HG02943 (cell line): ENCODE data around the gene TANC1.

Experiments used
- ATAC-seq: cut with Tn5 transposase; IDR thresholded peaks from one replicate; pipeline ENCODE4 v1.9.1; 2021; ENCODE audit warnings: mild to moderate bottlenecking, low read depth, moderate library complexity; ENCODE audit not compliant: unreplicated experiment

TANC1 gene

GRCh38 chr2:158993721-158994587 lies 25.5 kb downstream of the TANC1 start:
- no peak for ATAC-seq

- ATAC-seq: no peak
These were observed 26.7 kb downstream of the TANC1 start for GRCh38 chr2:158994920-158995676.

GRCh38 chr2:158995677-158996049 lies 27.2 kb downstream of the TANC1 start:
- no peak for ATAC-seq

- no peak for ATAC-seq
These were observed 28.0 kb downstream of the TANC1 start for GRCh38 chr2:158996378-158996993.

GRCh38 chr2:158997037-158997790 lies 28.8 kb downstream of the TANC1 start:
- no peak for ATAC-seq

GRCh38 chr2:158998551-158999248 lies 30.3 kb downstream of the TANC1 start:
- ATAC-seq: no peak

- ATAC-seq: no peak
These were observed 31.0 kb downstream of the TANC1 start for GRCh38 chr2:158999458-158999857.

GRCh38 chr2:159000072-159000471 lies 31.6 kb downstream of the TANC1 start:
- no peak for ATAC-seq

- no peak for ATAC-seq
These were observed 34.1 kb downstream of the TANC1 start for GRCh38 chr2:159002462-159003111.

- ATAC-seq: no peak
These were observed 35.1 kb downstream of the TANC1 start for GRCh38 chr2:159003555-159003954.

- ATAC-seq: no peak
These were observed 36.4 kb downstream of the TANC1 start for GRCh38 chr2:159004849-159005248.

GRCh38 chr2:159009940-159010339 lies 41.5 kb downstream of the TANC1 start:
- no peak for ATAC-seq

- no peak for ATAC-seq
These were observed 41.9 kb downstream of the TANC1 start for GRCh38 chr2:159010340-159010739.

- ATAC-seq: no peak
These were observed 42.5 kb downstream of the TANC1 start for GRCh38 chr2:159010963-159011362.

- no peak for ATAC-seq
These were observed 43.7 kb downstream of the TANC1 start for GRCh38 chr2:159012142-159012541.

GRCh38 chr2:159013103-159013502 lies 44.7 kb downstream of the TANC1 start:
- ATAC-seq: no peak

- ATAC-seq: no peak
These were observed 46.7 kb downstream of the TANC1 start for GRCh38 chr2:159015174-159015573.

GRCh38 chr2:159015823-159016222 lies 47.4 kb downstream of the TANC1 start:
- ATAC-seq: no peak

GRCh38 chr2:159017837-159018236 lies 49.4 kb downstream of the TANC1 start:
- ATAC-seq: no peak

GRCh38 chr2:159019021-159019420 lies 50.6 kb downstream of the TANC1 start:
- no peak for ATAC-seq
